RWPE2 (cell line): Measurements from ENCODE around the gene POLDIP3.
"Not testable (repeated sequence)": the region's sequence is repeated elsewhere in the genome, so short reads cannot be mapped to it uniquely, and the experiment has no call there.

Source experiments
- ATAC-seq: fragments of 200-7000 bp; cut with Tn5 transposase; 3 replicates; pipeline ENCODE4 v1.9.1; 2021; ENCODE audit warnings: low read depth
- DNase-seq: peaks from one replicate; pipeline ENCODE4 v3.0.0-alpha.2; 2020; ENCODE audit warnings: low spot score
- H3K27ac ChIP-seq: fragments of 450-650 bp; 2 replicates; pipeline ENCODE4 v1.5.1; 2017; ENCODE audit warnings: mild to moderate bottlenecking; ENCODE audit not compliant: poor library complexity, severe bottlenecking
- H3K27me3 ChIP-seq: fragments of 250-450 bp; sonication (Bioruptor Pico); 2 replicates; pipeline ENCODE4 v1.5.1; 2021; ENCODE audit warnings: mild to moderate bottlenecking, moderate library complexity; ENCODE audit not compliant: insufficient read depth, poor library complexity, severe bottlenecking
- H3K36me3 ChIP-seq: fragments of 250-450 bp; sonication (Bioruptor Pico); 2 replicates; pipeline ENCODE4 v1.5.1; 2020; ENCODE audit warnings: low read depth, mild to moderate bottlenecking, moderate library complexity
- H3K4me1 ChIP-seq: fragments of 250-450 bp; sonication (Bioruptor Pico); 2 replicates; pipeline ENCODE4 v1.5.1; 2021; ENCODE audit warnings: mild to moderate bottlenecking, moderate library complexity; ENCODE audit not compliant: insufficient read depth, poor library complexity, severe bottlenecking
- H3K4me3 ChIP-seq: fragments of 250-450 bp; sonication (Bioruptor Pico); 2 replicates; pipeline ENCODE4 v1.5.1; 2021; ENCODE audit warnings: mild to moderate bottlenecking, moderate library complexity; ENCODE audit not compliant: severe bottlenecking
- H3K9me3 ChIP-seq: fragments of 250-450 bp; sonication (Bioruptor Pico); 2 replicates; pipeline ENCODE4 v1.5.1; 2021; ENCODE audit warnings: mild to moderate bottlenecking, moderate library complexity; ENCODE audit not compliant: severe bottlenecking
- CTCF ChIP-seq: fragments of 450-650 bp; IDR thresholded peaks from one replicate; pipeline ENCODE4 v1.5.1; 2017; ENCODE audit warnings: mild to moderate bottlenecking, moderate library complexity; ENCODE audit not compliant: poor library complexity, severe bottlenecking

Gene POLDIP3

GRCh38 chr22:42552294-42552647, 62.4 kb downstream of the POLDIP3 start:
- ATAC-seq, DNase-seq, H3K4me1 ChIP-seq, H3K36me3 ChIP-seq, H3K9me3 ChIP-seq, H3K27me3 ChIP-seq, H3K4me3 ChIP-seq, H3K27ac ChIP-seq: not testable (repeated sequence)
- peak; percentile 44 for TF ChIP-seq CTCF

GRCh38 chr22:42549331-42550060, 65.2 kb downstream of the POLDIP3 start:
- H3K9me3 ChIP-seq, result no peaks in the 10 kb centered on the region
- TF ChIP-seq CTCF, result no peak
- DNase-seq (no peak), ATAC-seq (no peak)
- H3K27ac ChIP-seq, result no peak overlapping the region
- H3K4me1 ChIP-seq, result no peaks in the 10 kb centered on the region
- H3K27me3 ChIP-seq, result no peaks in the 10 kb centered on the region
- H3K4me3 ChIP-seq, result no peak overlapping the region
- no peaks in the 10 kb centered on the region for H3K36me3 ChIP-seq

GRCh38 chr22:42548597-42549330, 65.9 kb downstream of the POLDIP3 start:
- no peaks in the 10 kb centered on the region for H3K27me3 ChIP-seq
- DNase-seq, result no peak
- no peaks in the 10 kb centered on the region for H3K4me1 ChIP-seq
- ATAC-seq, result no peak
- no peaks in the 10 kb centered on the region for H3K9me3 ChIP-seq
- no peak for TF ChIP-seq CTCF
- H3K27ac ChIP-seq, result no peak overlapping the region
- no peak overlapping the region for H3K4me3 ChIP-seq
- no peaks in the 10 kb centered on the region for H3K36me3 ChIP-seq

- not testable (repeated sequence) for H3K27ac ChIP-seq
Observed at GRCh38 chr22:42548126-42548525, 66.6 kb downstream of the POLDIP3 start.

GRCh38 chr22:42547562-42547961, 67.1 kb downstream of the POLDIP3 start:
- H3K27me3 ChIP-seq, result no peaks in the 10 kb centered on the region
- DNase-seq (no peak), ATAC-seq (no peak)
- no peaks in the 10 kb centered on the region for H3K9me3 ChIP-seq
- no peak overlapping the region for H3K27ac ChIP-seq
- no peak overlapping the region for H3K4me3 ChIP-seq
- H3K36me3 ChIP-seq, result no peaks in the 10 kb centered on the region
- H3K4me1 ChIP-seq, result no peaks in the 10 kb centered on the region
- TF ChIP-seq CTCF, result no peak

More at GRCh38 chr22:42548126-42548525, 66.6 kb downstream of the POLDIP3 start:
- H3K9me3 ChIP-seq, H3K4me3 ChIP-seq, H3K27me3 ChIP-seq, ATAC-seq, H3K4me1 ChIP-seq, H3K36me3 ChIP-seq, DNase-seq: not testable (repeated sequence)
